ENCODE results near the gene SHC2.

- TF ChIP-seq POLR2A (IDR thresholded peaks at IDR 0.05): no peak
- TF ChIP-seq CTCF (IDR thresholded peaks at IDR 0.05): no peak
- no peak for TF ChIP-seq POLR2AphosphoS5 (IDR thresholded peaks at IDR 0.05; ENCODE audit: insufficient read depth in 1 of 2, low read depth in 1 of 2)
Measured at GRCh38 chr19:484494-484893, 23.7 kb upstream of the SHC2 start.

Data from vagina (tissue), 2 donors.